Activated T-helper 1 cell treated with Interleukin-2 at 50 U/mL for 16 hours (primary cell): ENCODE data around the gene TMLHE.
"Not testable (repeated sequence)": the region's sequence is repeated elsewhere in the genome, so short reads cannot be mapped to it uniquely, and the experiment has no call there.

ENCODE experiments used
- DNase-seq: peaks from one replicate; pipeline ENCODE4 v3.0.0-alpha.2; 2020; ENCODE audit warnings: low read depth

Gene TMLHE

GRCh38 chrX:155491421-155491820 is 121.3 kb downstream of the TMLHE start:
- not testable (repeated sequence) for DNase-seq

GRCh38 chrX:155477136-155477535 is 135.6 kb downstream of the TMLHE start:
- DNase-seq, result not testable (repeated sequence)

GRCh38 chrX:155466269-155466938 is 146.3 kb downstream of the TMLHE start:
- DNase-seq, result not testable (repeated sequence)

- not testable (repeated sequence) for DNase-seq
These were observed 152.3 kb downstream of the TMLHE start for GRCh38 chrX:155460501-155460900.

GRCh38 chrX:155458471-155458870 is 154.3 kb downstream of the TMLHE start, which contains the start of gene F8A3:
F8A3 (minus strand) TSS chrX:155458620; CDS start chrX:155458600, 20 bp downstream.
- not testable (repeated sequence) for DNase-seq

- not testable (repeated sequence) for DNase-seq
These were observed 154.8 kb downstream of the TMLHE start for GRCh38 chrX:155457761-155458447.

- DNase-seq, result no peak
These were observed 171.7 kb downstream of the TMLHE start for GRCh38 chrX:155441097-155441496.
